Uterine smooth muscle cell (primary cell): ENCODE measurements around the gene CCDC32. TPM values are rescaled to one million over a fixed set of nuclear protein-coding genes. Genes with fewer than 3 reads are reported as not detected.

Experiments used
- total RNA-seq: library from RNA; depleted of rRNA; stranded (reverse); fragments of >200 nt; gene quantifications from 2 replicates; pipeline ENCODE4 v1.2.3, GENCODE V29; 2014

The CCDC32 gene
- total RNA-seq = 18.2 and 19.1 TPM in 2 replicates

DNA sequence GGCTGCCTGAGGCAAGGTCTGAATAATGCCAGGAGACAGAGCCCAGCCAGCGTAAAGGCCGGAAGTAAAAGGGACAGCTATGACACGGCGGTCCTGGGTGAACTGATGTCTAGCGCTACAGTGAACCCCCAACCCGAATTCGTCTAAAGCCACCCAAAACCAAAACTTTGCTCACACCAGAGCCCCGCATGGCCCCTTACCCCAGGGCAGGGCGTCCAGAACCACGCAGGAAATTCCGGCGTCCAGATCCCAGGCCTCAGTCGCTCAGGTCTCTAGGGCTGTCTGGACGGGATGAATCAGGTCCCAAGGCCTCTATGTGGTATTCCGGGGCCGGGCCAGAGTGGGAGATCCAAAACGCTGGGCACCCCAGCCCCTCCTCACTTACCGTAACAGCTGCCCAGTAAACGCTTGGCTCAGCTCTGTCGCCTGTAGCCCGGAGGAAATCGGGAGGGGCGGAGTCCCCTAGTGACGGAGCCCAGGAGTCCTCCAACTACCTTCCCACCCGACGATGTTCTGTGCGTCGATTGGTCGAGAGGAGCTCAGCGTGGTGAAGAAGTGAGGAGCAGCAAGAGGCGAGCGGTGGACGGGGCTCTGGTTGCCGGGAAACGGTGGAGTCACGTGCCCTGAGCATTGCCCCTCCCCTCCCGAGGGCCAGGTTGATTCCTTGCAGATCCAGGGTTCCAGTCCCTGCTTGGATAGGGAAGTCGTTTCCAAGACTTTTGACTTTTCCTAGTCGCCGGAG lies at the start of gene CCDC32:
Gene CCDC32 (minus strand): TSS at position 452 of the 742 bp plus-strand sequence. CDS start 2,027 bp downstream, outside the sequence.

DNA sequence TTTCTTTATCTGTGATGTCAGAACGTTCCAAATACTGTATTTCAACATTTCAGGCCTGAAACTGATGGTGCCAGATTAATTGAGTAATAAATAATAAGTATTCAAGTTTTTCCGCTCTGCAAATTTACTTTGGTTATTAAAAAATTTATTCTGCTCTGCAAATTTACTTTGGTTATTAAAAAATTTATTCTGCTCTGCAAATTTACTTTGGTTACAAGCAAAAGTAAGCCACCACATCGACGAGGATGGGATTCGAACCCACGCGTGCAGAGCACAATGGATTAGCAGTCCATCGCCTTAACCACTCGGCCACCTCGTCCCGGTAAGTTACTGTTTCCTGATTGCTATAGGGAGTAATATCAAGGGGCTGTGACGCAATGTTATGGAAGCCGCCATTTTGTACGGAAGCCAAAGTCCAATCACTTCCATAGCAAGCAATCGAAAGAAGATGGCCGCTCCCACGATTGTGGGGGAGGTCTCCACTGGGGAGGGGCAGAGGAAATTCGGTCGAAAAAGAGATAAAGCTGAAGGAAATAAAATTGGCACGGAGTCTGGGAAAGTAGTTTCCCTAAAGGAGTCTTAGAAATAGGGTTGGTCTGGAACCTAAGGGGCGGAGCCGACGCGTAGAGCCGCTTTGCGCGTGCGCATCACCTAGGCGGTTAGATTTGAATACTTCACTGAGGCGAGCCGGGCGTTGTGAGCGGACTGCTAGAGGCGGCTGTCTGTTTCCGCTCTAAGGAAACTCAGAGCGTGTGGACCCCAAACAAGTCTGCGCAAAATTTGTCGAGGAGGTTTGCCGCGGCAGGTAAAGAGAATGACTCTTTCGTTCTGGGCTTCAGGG lies 29.0 kb upstream of the CCDC32 start, which contains the start of gene KNL1:
Gene KNL1 (plus strand): TSS at position 662 of the 841 bp plus-strand sequence. CDS start 8,683 bp downstream, outside the sequence.

GRCh38 chr15:40569129-40569953 lies 4.5 kb upstream of the CCDC32 start, which contains the start of gene RPUSD2:
Gene RPUSD2 (plus strand): TSS chr15:40569299. CDS start chr15:40569338, 39 bp downstream.

Other genes starting within 250 kb of the CCDC32 start
- 8.7 and 10.1 TPM in 2 replicates for gene INAFM2, start 241.3 kb downstream of the CCDC32 start, total RNA-seq
- gene CCDC9B, start 224.1 kb downstream of the CCDC32 start, total RNA-seq = 32.9 and 46.2 TPM in 2 replicates
- not detected in 2 replicates for gene PHGR1, start 214.0 kb downstream of the CCDC32 start, total RNA-seq
- under 0.01 and 0.12 TPM in 2 replicates for gene DISP2, start 206.8 kb downstream of the CCDC32 start, total RNA-seq
- 45.1 and 118 TPM in 2 replicates for gene KNSTRN, start 182.3 kb downstream of the CCDC32 start, total RNA-seq
- 46.3 and 60.2 TPM in 2 replicates for gene IVD, start 159.2 kb downstream of the CCDC32 start, total RNA-seq
- 7.3 and 8.5 TPM in 2 replicates for gene BAHD1, start 124.1 kb downstream of the CCDC32 start, total RNA-seq
- 8.5 and 11.0 TPM in 2 replicates for gene CHST14, start 94.1 kb downstream of the CCDC32 start, total RNA-seq
- gene RPUSD2, start 4.3 kb upstream of the CCDC32 start, total RNA-seq = 14.0 and 18.0 TPM in 2 replicates
- gene KNL1, start 29.2 kb upstream of the CCDC32 start, total RNA-seq = 11.1 and 43.8 TPM in 2 replicates
- 4.9 and 11.0 TPM in 2 replicates for gene RAD51, start 130.1 kb upstream of the CCDC32 start, total RNA-seq
- 19.7 and 20.9 TPM in 2 replicates for gene RMDN3, start 190.2 kb upstream of the CCDC32 start, total RNA-seq
- 1.6 and 1.7 TPM in 2 replicates for gene GCHFR, start 199.0 kb upstream of the CCDC32 start, total RNA-seq
- gene C15orf62, start 204.9 kb upstream of the CCDC32 start, total RNA-seq = not detected in 2 replicates
- gene ZFYVE19, start 242.0 kb upstream of the CCDC32 start, total RNA-seq = 25.1 and 31.5 TPM in 2 replicates
- 18.9 and 51.0 TPM in 2 replicates for gene DNAJC17, start 242.4 kb upstream of the CCDC32 start, total RNA-seq